NCI-H1436 (cell line): ENCODE results near the gene TRAF1.

ENCODE experiments used
- DNase-seq: peaks from one replicate; lab custom pipeline; 2025; lab: John Stamatoyannopoulos, UW

The TRAF1 gene

DNA sequence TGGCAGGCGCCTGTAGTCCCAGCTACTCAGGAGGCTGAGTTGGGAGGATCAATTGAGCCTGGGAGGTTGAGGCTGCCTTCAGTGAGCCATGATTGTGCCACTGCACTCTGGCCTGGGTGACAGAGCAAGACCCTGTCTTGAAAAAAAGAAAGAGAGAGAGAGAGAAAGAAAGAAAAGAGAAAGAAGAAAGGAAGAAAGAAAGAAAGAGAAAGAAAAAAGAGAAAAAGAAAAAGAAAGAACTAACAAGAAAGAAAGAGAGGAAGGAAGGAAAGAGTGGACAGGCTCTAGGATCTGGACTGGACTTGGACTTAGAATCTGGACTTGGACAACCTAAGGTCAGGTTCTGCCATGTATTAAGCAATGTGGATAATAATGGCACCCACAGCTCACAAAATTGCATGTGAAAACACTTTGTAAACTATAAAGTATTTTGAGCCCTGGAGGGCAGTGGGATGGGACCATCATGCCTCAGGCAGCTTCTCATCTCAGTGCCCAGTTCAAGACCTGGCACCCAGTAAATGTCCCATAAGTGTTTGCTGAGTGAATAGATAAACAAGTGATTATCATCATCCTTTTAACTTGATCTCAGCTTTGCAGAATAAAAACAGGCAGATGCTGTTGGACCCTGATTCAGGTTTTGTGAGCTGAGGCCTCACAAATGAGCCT, 36.9 kb downstream of the TRAF1 start:
- DNase-seq = no peak

DNA sequence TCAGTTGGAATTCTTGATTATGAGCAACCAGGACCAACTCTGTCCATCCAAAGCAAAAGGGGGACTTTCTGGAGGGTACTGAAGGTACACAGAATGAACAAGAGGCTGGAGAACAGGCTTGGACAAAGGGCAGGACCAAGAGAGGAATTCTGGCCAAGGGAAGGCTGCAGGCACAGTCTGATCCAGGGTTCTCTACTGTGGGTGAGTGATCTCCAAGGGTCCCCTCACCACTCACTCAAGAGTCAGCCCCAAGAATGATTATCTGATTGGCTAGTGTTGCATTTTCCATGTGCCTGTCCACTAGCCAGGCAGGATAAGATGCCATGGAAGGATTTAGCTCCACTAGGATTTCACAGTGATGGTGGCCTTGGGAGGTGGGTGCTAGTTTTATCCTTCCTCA, 38.0 kb downstream of the TRAF1 start:
- no peak for DNase-seq

GRCh38 chr9:120886490-120886967, 40.1 kb downstream of the TRAF1 start:
- DNase-seq = no peak

DNA sequence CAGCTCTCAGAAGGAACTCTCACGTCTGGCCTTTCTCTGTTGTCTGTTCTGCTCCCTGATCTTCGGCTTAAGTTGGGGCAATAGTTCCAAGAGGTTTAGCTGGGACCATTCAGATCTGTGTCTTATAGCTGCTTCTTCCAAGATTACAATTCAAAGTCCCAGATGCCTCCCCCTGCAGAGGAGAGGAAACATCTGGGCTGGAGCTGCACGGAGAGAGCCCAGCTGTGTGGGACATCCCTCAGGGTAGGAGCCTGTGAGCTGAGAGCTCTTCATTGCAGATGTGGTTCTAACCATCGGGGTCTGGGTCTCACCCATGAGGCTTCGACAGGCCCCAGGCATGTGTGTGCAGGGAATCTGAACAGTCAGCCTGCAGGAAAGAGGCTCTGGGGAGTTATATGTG, 40.6 kb downstream of the TRAF1 start:
- no peak for DNase-seq

GRCh38 chr9:120885457-120885856, 41.1 kb downstream of the TRAF1 start:
- DNase-seq = no peak

- no peak for DNase-seq
These were observed 43.0 kb downstream of the TRAF1 start for GRCh38 chr9:120883608-120883996.

DNA sequence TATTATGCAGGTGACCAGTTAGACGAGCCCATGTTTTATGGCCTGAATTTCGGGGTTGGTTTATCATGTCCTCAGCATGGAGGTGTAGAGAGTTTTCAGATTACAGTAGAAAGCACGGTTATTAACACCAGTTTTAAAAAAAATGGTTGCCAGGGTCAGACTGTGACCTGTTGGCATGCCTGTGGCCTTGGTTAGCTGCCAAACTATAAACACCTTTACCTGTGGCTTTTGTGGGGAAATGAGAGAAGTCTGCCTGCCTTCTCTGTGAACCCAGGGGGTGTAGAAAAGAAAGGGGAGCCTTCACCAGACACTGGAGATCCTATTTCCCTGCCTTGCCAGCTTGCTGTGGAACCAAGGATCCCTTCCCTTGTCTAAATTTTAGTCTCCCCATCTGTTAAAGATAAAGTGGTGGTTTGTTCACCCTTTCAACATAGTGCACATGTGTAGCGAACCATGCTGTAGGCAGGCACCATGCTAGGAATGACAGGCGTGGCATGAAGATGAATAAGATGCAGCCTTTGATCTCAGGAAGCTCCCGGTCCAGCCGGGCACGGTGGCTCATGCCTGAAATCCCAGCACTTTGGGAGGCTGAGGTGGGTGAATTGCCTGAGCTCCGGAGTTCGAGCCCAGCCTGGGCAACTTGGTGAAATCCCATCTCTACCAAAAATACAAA, 43.5 kb downstream of the TRAF1 start:
- DNase-seq = no peak

GRCh38 chr9:120879446-120879845, 47.1 kb downstream of the TRAF1 start:
- no peak for DNase-seq

- DNase-seq = peak; percentile 56
These were observed 48.1 kb downstream of the TRAF1 start for GRCh38 chr9:120878188-120879130.

- DNase-seq = peak; percentile 78
These were observed 49.1 kb downstream of the TRAF1 start for GRCh38 chr9:120877276-120878034.

DNA sequence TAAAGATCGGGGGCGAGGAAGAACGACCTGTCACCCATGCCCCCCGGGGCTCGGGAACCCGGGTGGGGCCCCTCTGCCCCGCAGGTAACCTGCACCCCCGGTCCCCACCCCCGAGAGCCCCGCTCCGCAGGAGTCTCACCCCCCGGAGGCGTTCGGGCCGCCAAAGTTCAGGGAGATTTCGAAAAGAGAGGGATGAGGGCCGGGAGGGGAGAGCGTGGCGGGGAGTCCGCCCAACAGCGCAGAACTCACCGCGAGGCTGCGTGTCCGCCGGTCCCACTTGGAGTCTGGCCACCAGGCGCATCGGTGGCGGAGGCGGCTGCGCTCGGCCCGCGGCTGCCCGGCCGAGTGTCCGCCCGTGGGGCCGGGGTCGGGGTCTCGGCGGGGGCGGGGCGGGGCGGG, 49.8 kb downstream of the TRAF1 start, which contains the start of gene PHF19:
PHF19 (minus strand) TSS at position 347 of the 399 bp plus-strand sequence. CDS start 2,447 bp downstream, outside the sequence.
- no peak for DNase-seq

GRCh38 chr9:120875954-120876841, 50.4 kb downstream of the TRAF1 start:
- DNase-seq = peak; percentile 77

DNA sequence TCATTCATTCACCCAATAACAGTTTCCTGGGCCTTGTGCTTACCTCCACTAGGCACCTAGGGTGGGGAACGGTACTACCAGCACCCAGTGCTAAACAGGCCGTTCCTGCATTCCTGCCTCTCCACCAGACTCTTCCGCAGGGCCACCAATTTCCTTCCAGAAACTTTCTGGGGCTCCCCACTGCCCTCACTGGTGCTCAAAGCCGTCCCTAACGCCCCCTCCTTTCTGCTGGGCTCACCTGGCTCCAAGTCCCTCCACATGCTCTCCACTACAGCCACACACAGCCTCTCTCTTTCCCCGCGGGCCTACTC, 51.0 kb downstream of the TRAF1 start:
- DNase-seq = no peak

GRCh38 chr9:120875195-120875565, 51.4 kb downstream of the TRAF1 start:
- no peak for DNase-seq

DNA sequence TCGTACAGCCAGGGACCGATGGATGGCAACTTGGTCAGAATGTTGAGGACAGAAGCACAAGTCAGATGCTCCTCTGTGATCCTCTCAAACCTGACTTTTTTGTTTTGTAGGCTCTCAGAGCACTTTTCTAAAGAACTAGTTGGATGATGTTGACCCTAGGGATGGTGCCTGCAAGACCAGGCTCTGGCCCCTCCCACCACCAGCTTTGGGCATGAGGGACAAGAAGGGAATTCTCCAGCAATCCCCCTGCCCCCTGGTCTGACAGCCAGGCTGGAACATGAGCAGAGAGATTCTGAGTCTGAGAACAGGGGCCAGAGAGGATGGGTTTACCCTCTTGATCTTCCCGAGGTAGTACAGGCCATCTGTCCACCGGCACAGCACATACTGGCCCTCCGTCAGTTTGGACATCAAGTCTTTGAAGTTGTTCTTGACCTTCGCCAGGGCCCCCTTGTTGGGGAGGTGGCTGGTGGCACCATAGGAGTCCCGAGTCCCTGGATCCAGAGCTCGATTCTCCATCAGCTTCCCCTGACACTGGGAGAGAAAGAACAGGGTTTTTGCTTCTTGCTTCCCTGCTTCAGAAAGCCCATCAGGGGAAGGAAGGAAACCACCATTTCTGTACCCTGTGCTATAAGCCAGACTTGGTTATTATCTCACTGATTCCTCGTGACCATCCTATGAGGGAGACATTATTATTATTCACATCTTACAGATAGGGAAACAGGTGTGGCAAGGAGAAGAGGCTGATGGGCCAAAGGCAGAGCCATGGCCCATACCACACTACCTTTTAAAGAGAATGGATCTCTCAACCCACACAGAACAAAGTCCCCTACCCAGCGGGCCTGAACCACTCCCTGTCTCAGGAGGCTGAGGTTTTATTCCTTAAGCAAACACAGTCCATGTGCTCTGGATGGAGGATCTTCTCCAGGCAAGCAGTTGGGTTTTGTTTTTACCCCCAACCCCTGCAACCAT, 52.1 kb downstream of the TRAF1 start:
- no peak for DNase-seq

- no peak for DNase-seq
These were observed 53.1 kb downstream of the TRAF1 start for GRCh38 chr9:120873512-120873911.

- no peak for DNase-seq
These were observed 53.6 kb downstream of the TRAF1 start for GRCh38 chr9:120872791-120873502.

DNA sequence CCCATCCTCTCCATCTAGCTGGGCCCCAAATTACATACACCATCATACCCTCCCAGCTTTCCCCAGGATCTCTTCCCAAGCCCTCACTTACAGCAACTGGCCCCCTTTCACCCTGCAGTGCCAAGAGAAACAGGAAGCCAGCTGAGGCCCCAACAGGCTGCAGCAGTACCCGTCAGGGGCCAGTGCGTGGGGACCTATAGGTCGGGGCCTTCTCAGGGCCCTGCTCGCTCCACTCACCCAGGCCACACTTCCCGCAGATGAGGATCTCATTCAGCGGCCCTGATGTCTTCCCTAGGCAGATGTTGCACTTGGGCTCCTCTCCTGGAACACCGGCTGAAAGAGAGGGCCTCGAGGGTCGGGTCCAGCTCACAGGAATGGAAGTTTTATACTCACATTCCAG, 56.4 kb downstream of the TRAF1 start:
- no peak for DNase-seq

DNA sequence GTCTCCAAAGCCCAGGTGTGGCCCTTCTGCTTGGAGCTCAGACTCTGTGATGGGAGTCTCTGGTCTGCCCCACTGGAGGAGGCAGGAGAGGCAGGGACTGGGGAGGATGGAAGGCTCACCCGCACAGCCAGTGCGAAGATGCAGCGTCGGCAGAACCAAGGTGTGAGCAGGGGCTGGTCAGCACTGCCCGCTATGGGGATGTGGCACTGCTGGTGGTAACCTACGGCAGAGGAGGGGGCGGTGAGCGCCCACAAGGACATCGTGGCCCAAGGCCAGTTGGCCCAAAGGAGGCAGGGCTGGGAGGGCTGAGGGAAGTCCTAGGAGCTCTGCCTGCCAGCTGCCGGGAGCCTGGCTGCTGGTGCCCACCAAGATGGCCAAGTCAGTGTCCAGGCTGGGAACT, 56.9 kb downstream of the TRAF1 start:
- DNase-seq = no peak
